OCI-LY1 (cell line): ENCODE measurements around the gene KHDRBS1.

Source experiments
- H2AFZ ChIP-seq: fragments of 200-600 bp; sonication (generic), shearing (Covaris generic); 2 replicates; pipeline ENCODE4 v1.6.0; 2014; ENCODE audit warnings: antibody characterized with exemption, mild to moderate bottlenecking, low read length
- H3F3A ChIP-seq: fragments of 200-600 bp; sonication (generic), shearing (Covaris generic); 2 replicates; pipeline ENCODE4 v1.6.0; 2014; ENCODE audit warnings: mild to moderate bottlenecking, antibody characterized with exemption, low read length, moderate library complexity; ENCODE audit not compliant: insufficient read depth
- H3K27ac ChIP-seq: fragments of 200-600 bp; sonication (generic); 2 replicates; pipeline ENCODE4 v1.5.1; 2014; ENCODE audit warnings: low read length, mixed run types, mild to moderate bottlenecking, low read depth; ENCODE audit not compliant: poor library complexity, severe bottlenecking
- H3K27me3 ChIP-seq: fragments of 200-600 bp; sonication (generic); 2 replicates; pipeline ENCODE4 v1.6.0; 2014; ENCODE audit warnings: antibody characterized with exemption, mild to moderate bottlenecking, low read length, moderate library complexity; ENCODE audit not compliant: insufficient read depth
- H3K36me3 ChIP-seq: fragments of 200-600 bp; sonication (generic); 2 replicates; pipeline ENCODE4 v1.6.1; 2014; ENCODE audit warnings: mild to moderate bottlenecking, antibody characterized with exemption, low read length, moderate library complexity, mixed read lengths; ENCODE audit not compliant: insufficient read depth
- H3K4me1 ChIP-seq: fragments of 200-600 bp; sonication (generic); 2 replicates; pipeline ENCODE4 v1.5.1; 2014; ENCODE audit warnings: mild to moderate bottlenecking, low read length, moderate library complexity; ENCODE audit not compliant: insufficient read depth, severe bottlenecking
- H3K4me2 ChIP-seq: fragments of 200-600 bp; sonication (generic), shearing (Covaris generic); 2 replicates; pipeline ENCODE4 v1.6.1; 2014; ENCODE audit warnings: low read length
- H3K4me3 ChIP-seq: fragments of 200-600 bp; sonication (generic); 2 replicates; pipeline ENCODE4 v1.5.1; 2014; ENCODE audit warnings: low read length, low read depth, mild to moderate bottlenecking, mixed read lengths; ENCODE audit not compliant: poor library complexity, severe bottlenecking
- H3K79me2 ChIP-seq: fragments of 200-600 bp; shearing (Covaris generic); 2 replicates; pipeline ENCODE4 v1.6.1; 2016; ENCODE audit warnings: mixed run types, low read length, mixed read lengths; ENCODE audit not compliant: insufficient read depth
- H3K9ac ChIP-seq: fragments of 200-600 bp; sonication (generic), shearing (Covaris generic); 2 replicates; pipeline ENCODE4 v1.6.1; 2014; ENCODE audit warnings: mild to moderate bottlenecking, low read length, mixed read lengths
- H3K9me2 ChIP-seq: fragments of 200-600 bp; sonication (generic), shearing (Covaris generic); 2 replicates; pipeline ENCODE4 v1.6.1; 2014; ENCODE audit warnings: low read depth, mild to moderate bottlenecking, low read length, mixed read lengths
- H3K9me3 ChIP-seq: fragments of 200-600 bp; shearing (Covaris generic); 2 replicates; pipeline ENCODE4 v1.6.1; 2014; ENCODE audit warnings: low read length, mixed read lengths
- H4K20me1 ChIP-seq: fragments of 200-600 bp; sonication (generic), shearing (Covaris generic); 2 replicates; pipeline ENCODE4 v1.6.0; 2016; ENCODE audit warnings: mild to moderate bottlenecking, low read length; ENCODE audit not compliant: insufficient read depth
- CTCF ChIP-seq: fragments of 200-600 bp; sonication (generic), shearing (Covaris generic); IDR thresholded peaks from 2 replicates; pipeline ENCODE4 v1.5.1; 2017; ENCODE audit warnings: mild to moderate bottlenecking, antibody characterized with exemption, low read length, moderate library complexity, mixed read lengths
- EZH2 ChIP-seq: fragments of 200-600 bp; sonication (generic), shearing (Covaris generic); IDR thresholded peaks from 2 replicates; pipeline ENCODE4 v1.8.0; 2017; ENCODE audit warnings: borderline replicate concordance, mixed run types, mild to moderate bottlenecking, antibody characterized with exemption, low read length, moderate library complexity, mixed read lengths

KHDRBS1 gene

GRCh38 chr1:31977385-31978131 lies 36.1 kb upstream of the KHDRBS1 start:
- H3K4me1 ChIP-seq = peaks cover 14% of the 10 kb centered on the region
- H3K9me2 ChIP-seq = no peaks in the 10 kb centered on the region
- H2AFZ ChIP-seq = no peak overlapping the region
- H3K4me3 ChIP-seq = no peak overlapping the region
- no peak overlapping the region for H3K4me2 ChIP-seq
- H3K27ac ChIP-seq = no peak overlapping the region
- no peak overlapping the region for H3K9ac ChIP-seq
- H3K36me3 ChIP-seq = no peaks in the 10 kb centered on the region
- no peaks in the 10 kb centered on the region for H3K9me3 ChIP-seq
- no peaks in the 10 kb centered on the region for H3K27me3 ChIP-seq
- H3K79me2 ChIP-seq = no peaks in the 10 kb centered on the region
- no peaks in the 10 kb centered on the region for H4K20me1 ChIP-seq
- no peaks in the 10 kb centered on the region for H3F3A ChIP-seq
- TF ChIP-seq EZH2 (no peak), CTCF (peak; percentile 42; the same call in 1 of the 2 replicates)

- Histone ChIP-seq H4K20me1 (no peaks in the 10 kb centered on the region), H3F3A (no peaks in the 10 kb centered on the region), H3K9ac (no peak overlapping the region), H2AFZ (no peak overlapping the region), H3K36me3 (no peaks in the 10 kb centered on the region), H3K9me3 (no peaks in the 10 kb centered on the region), H3K27me3 (no peaks in the 10 kb centered on the region), H3K27ac (no peak overlapping the region), H3K79me2 (no peaks in the 10 kb centered on the region), H3K4me1 (peaks cover 14% of the 10 kb centered on the region), H3K4me3 (no peak overlapping the region), H3K9me2 (no peaks in the 10 kb centered on the region), H3K4me2 (no peak overlapping the region)
- TF ChIP-seq CTCF = no peak
- TF ChIP-seq EZH2 = no peak
These were observed 34.7 kb upstream of the KHDRBS1 start for GRCh38 chr1:31978843-31979400.

- TF ChIP-seq EZH2 = no peak
- TF ChIP-seq CTCF = no peak
- no peak overlapping the region for H3K4me2 ChIP-seq
- H3F3A ChIP-seq = no peaks in the 10 kb centered on the region
- peaks cover 30% of the 10 kb centered on the region for H3K4me1 ChIP-seq
- H3K27me3 ChIP-seq = no peaks in the 10 kb centered on the region
- H3K9me3 ChIP-seq = no peaks in the 10 kb centered on the region
- H3K9me2 ChIP-seq = no peaks in the 10 kb centered on the region
- H3K4me3 ChIP-seq = no peak overlapping the region
- no peaks in the 10 kb centered on the region for H3K36me3 ChIP-seq
- no peak overlapping the region for H3K27ac ChIP-seq
- no peak overlapping the region for H3K9ac ChIP-seq
- H2AFZ ChIP-seq = no peak overlapping the region
- no peaks in the 10 kb centered on the region for H3K79me2 ChIP-seq
- no peaks in the 10 kb centered on the region for H4K20me1 ChIP-seq
These were observed 32.7 kb upstream of the KHDRBS1 start for GRCh38 chr1:31980835-31981455.
